K562 (cell line): Measurements from ENCODE around the gene SERBP1.

ENCODE experiments used
- BHLHE40 ChIP-seq: IDR thresholded peaks from 2 replicates; pipeline ENCODE4 v1.6.1; 2011; ENCODE audit warnings: low read length, improper control_type of control experiment
- CBX2 ChIP-seq: fragments of 200-600 bp; sonication (generic); IDR thresholded peaks from one replicate; pipeline ENCODE4 v1.6.1; 2012; ENCODE audit warnings: mild to moderate bottlenecking, low read length, inconsistent platforms; ENCODE audit not compliant: insufficient read depth, poor library complexity, severe bottlenecking
- ETV1 ChIP-seq: fragments of 450-650 bp; conservative IDR thresholded peaks from 2 replicates; pipeline ENCODE4 v1.6.1; 2016; ENCODE audit warnings: missing genetic modification characterization, control low read depth, low read depth, missing compliant biosample characterization
- MLX ChIP-seq, 2 experiments: fragments of 450-650 bp in 1 of 2; sonication (generic) in 1 of 2; formaldehyde crosslinking; conservative IDR thresholded peaks; 2 replicates each; pipeline versions ENCODE4 v1.4.0 to v1.8.1; 2020 to 2022; ENCODE audit warnings: mild to moderate bottlenecking in 1 of 2, missing genetic modification reagents in 1 of 2
- PHB2 ChIP-seq: fragments of 450-650 bp; IDR thresholded peaks from 2 replicates; pipeline ENCODE4 v1.6.1; 2017; ENCODE audit warnings: low read depth

- no peak for TF ChIP-seq CBX2
- TF ChIP-seq BHLHE40, result no peak
- TF ChIP-seq ETV1 (tag), result no peak
- no peak for TF ChIP-seq PHB2
- TF ChIP-seq MLX (CRISPR knock-in tag; conservative IDR thresholded peaks at IDR 0.05), result no peak
Measured at GRCh38 chr1:67436511-67437055, 6.4 kb upstream of the SERBP1 start.
